Ascending aorta (tissue), 2 donors: ENCODE measurements around the gene L2HGDH. TPM values are rescaled to one million over a fixed set of nuclear protein-coding genes. Genes with fewer than 3 reads are reported as not detected.

ENCODE experiments used
- DNase-seq, 2 donors: peaks; one replicate each; pipeline ENCODE4 v3.0.0-alpha.2; 2019; ENCODE audit warnings: low spot score in 2 of 2
- H3K27ac ChIP-seq, 2 donors: fragments of 200-600 bp; sonication (generic); one replicate each; pipeline ENCODE4 v1.5.1; 2016 to 2017; ENCODE audit warnings: mild to moderate bottlenecking in 1 of 2
- H3K27me3 ChIP-seq: fragments of 200-600 bp; sonication (generic); one replicate; pipeline ENCODE4 v1.5.1; 2017
- H3K36me3 ChIP-seq, 2 donors: fragments of 200-600 bp; sonication (generic); one replicate each; pipeline ENCODE4 v1.5.1; 2016
- H3K4me1 ChIP-seq, 2 donors: fragments of 200-600 bp; sonication (generic); one replicate each; pipeline ENCODE4 v1.5.1; 2016 to 2017; ENCODE audit warnings: mild to moderate bottlenecking in 1 of 2
- H3K4me3 ChIP-seq, 2 donors: fragments of 200-600 bp; sonication (generic); one replicate each; pipeline ENCODE4 v1.5.1; 2016 to 2017; ENCODE audit warnings: mild to moderate bottlenecking in 1 of 2
- H3K9me3 ChIP-seq, 2 donors: fragments of 200-600 bp; sonication (generic); one replicate each; pipeline ENCODE4 v1.5.1; 2016
- intact Hi-C: fragments of 100-400 bp; cut with DNase I; formaldehyde crosslinking; loops from one replicate; pipeline ENCODE4 v1.15.1; 2023
- total RNA-seq: library from RNA; depleted of rRNA; stranded (reverse); fragments of >200 nt; gene quantifications from one replicate; pipeline ENCODE4 v1.1.0, GENCODE V29; 2016
- TF ChIP-seq, protein P1 (sequence below), 3 experiments: fragments of 200-600 bp in 2 of 3; fragments of 450-650 bp in 1 of 3; sonication (generic) in 2 of 3; IDR thresholded peaks; one replicate each; pipeline ENCODE4 v1.5.1; 2016 to 2019; ENCODE audit warnings: antibody characterized with exemption in 3 of 3, mild to moderate bottlenecking in 1 of 3, moderate library complexity in 1 of 3

Gene L2HGDH
- total RNA-seq, 1 donor from 2014 or later: 1.5 TPM

DNA sequence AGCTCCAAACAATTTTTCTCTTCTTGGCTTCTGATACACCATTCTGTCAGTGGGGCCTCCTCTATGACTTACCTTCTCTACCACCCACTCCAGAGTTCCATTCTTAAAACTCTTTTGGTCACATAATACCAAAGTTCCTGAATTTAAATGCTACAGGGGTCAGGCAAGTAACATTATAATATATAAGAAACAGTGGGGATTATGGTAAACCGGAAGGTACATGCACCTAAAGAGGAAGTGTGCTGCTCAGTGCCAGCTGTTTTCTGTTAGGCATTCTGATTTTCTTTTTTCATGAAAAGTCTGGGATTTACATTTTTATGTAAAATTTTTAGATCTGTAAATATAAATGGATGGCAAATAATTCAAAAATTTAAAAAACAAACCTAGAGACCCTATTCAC is 120.5 kb downstream of the L2HGDH start:
- DNase-seq: no peak
- Histone ChIP-seq H3K27ac (no peak overlapping the region), H3K27me3 (no peaks in the 10 kb centered on the region), H3K4me3 (no peak overlapping the region), H3K9me3 (no peaks in the 10 kb centered on the region), H3K4me1 (no peaks in the 10 kb centered on the region), H3K36me3 (peaks cover 28 to 41% of the 10 kb centered on the region in 2 donors)
- TF ChIP-seq, protein P1, sequence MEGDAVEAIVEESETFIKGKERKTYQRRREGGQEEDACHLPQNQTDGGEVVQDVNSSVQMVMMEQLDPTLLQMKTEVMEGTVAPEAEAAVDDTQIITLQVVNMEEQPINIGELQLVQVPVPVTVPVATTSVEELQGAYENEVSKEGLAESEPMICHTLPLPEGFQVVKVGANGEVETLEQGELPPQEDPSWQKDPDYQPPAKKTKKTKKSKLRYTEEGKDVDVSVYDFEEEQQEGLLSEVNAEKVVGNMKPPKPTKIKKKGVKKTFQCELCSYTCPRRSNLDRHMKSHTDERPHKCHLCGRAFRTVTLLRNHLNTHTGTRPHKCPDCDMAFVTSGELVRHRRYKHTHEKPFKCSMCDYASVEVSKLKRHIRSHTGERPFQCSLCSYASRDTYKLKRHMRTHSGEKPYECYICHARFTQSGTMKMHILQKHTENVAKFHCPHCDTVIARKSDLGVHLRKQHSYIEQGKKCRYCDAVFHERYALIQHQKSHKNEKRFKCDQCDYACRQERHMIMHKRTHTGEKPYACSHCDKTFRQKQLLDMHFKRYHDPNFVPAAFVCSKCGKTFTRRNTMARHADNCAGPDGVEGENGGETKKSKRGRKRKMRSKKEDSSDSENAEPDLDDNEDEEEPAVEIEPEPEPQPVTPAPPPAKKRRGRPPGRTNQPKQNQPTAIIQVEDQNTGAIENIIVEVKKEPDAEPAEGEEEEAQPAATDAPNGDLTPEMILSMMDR (IDR thresholded peaks at IDR 0.05): no peak
- intact Hi-C loops: no loop called here

Other genes with a start within 250 kb of the L2HGDH start
- not detected for gene VCPKMT, start 195.7 kb downstream of the L2HGDH start, total RNA-seq
- 7.3 TPM for gene SOS2, start 80.7 kb downstream of the L2HGDH start, total RNA-seq
- 13.5 TPM for gene DMAC2L, start 95 bp upstream of the L2HGDH start, total RNA-seq
- 0.85 TPM for gene CDKL1, start 84.7 kb upstream of the L2HGDH start, total RNA-seq
- gene MAP4K5, start 220.3 kb upstream of the L2HGDH start, total RNA-seq: 249 TPM
- 1.2 TPM for gene ATL1, start 247.9 kb upstream of the L2HGDH start, total RNA-seq